NT2/D1 (cell line): Measurements from ENCODE around the gene TMEM52B.

Source experiments
- YY1 ChIP-seq: IDR thresholded peaks from 2 replicates; pipeline ENCODE4 v1.6.1; 2011; ENCODE audit not compliant: insufficient read length, insufficient read depth
- ZNF274 ChIP-seq: IDR thresholded peaks from 2 replicates; pipeline ENCODE4 v1.6.1; 2011; ENCODE audit warnings: mild to moderate bottlenecking, low read depth, low read length

DNA sequence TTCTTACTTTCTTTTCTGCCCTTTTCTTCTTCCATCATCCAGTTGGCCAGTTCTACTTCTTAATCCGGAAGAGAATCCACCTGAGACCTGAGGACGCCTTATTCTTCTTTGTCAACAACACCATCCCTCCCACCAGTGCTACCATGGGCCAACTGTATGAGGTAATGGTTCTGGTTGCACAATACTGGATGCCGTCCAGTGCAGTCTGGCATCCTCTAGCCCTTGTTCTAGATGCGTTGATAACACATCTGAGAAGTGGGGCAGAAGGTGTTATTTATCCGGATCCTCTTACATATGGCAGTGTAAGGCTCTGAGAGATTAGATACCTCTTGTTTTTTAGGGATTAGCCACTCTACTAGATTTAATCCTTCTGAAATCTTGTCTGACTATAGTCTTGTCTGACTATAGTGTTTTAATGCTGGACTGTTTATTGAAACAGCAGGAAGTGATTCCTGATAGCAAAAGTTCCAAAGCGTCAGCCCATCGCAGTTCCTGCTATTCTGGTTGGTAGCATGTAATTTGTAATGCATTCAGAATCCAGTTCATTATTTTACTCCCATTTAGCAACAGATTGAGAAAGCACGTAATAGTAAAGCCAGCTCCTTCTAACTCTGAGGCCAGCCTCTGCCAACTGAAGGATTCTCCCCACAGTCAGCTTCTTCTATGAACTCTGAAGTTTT, 41.7 kb downstream of the TMEM52B start:
- no peak for TF ChIP-seq ZNF274
- TF ChIP-seq YY1 = no peak
